Natural killer cell (primary cell): ENCODE measurements around the gene CIAO3. TPM values are rescaled to one million over a fixed set of nuclear protein-coding genes. Genes with fewer than 3 reads are reported as not detected.
A peak's percentile ranks its signal among the peaks of the same experiment; 100 is the strongest.
"Not testable (repeated sequence)": the region's sequence is repeated elsewhere in the genome, so short reads cannot be mapped to it uniquely, and the experiment has no call there.

Experiments
- ATAC-seq, 3 donors: fragments of 150-1000 bp in 2 of 3; fragments of 200-7000 bp in 1 of 3; cut with Tn5 transposase; 1 replicate in 1 of 3; 2 replicates in 2 of 3; pipeline ENCODE4 v1.10.0; 2021; ENCODE audit warnings: mild to moderate bottlenecking in 2 of 3, moderate library complexity in 2 of 3
- DNase-seq, 2 donors: peaks; one replicate each; pipeline versions ENCODE4 v3.0.0 to v3.0.0-alpha.2; 2013 to 2021; ENCODE audit warnings: mixed read lengths in 1 of 2
- H3K27ac ChIP-seq: one replicate; pipeline ENCODE4 v1.5.1; 2013; ENCODE audit warnings: mild to moderate bottlenecking, low read length
- H3K27me3 ChIP-seq: one replicate; pipeline ENCODE4 v1.6.1; 2013; ENCODE audit warnings: low read length; ENCODE audit not compliant: control insufficient read depth, insufficient read depth
- H3K36me3 ChIP-seq: one replicate; pipeline ENCODE4 v1.6.1; 2013; ENCODE audit warnings: low read length; ENCODE audit not compliant: control insufficient read depth, insufficient read depth
- H3K4me1 ChIP-seq: one replicate; pipeline ENCODE4 v1.6.1; 2013; ENCODE audit warnings: low read length; ENCODE audit not compliant: control insufficient read depth, insufficient read depth
- H3K4me3 ChIP-seq: one replicate; pipeline ENCODE4 v1.5.1; 2013; ENCODE audit warnings: low read length
- H3K9me3 ChIP-seq: one replicate; pipeline ENCODE4 v1.6.1; 2013; ENCODE audit warnings: low read length; ENCODE audit not compliant: control insufficient read depth, insufficient read depth
- H3K27ac Mint-ChIP-seq, 2 donors: one replicate each; pipeline ENCODE4 v1.8.0; 2022; ENCODE audit warnings: mild to moderate bottlenecking in 2 of 2, mixed read lengths in 2 of 2, moderate library complexity in 1 of 2
- H3K27me3 Mint-ChIP-seq, 2 donors: one replicate each; pipeline ENCODE4 v1.8.0; 2022; ENCODE audit warnings: low read depth in 2 of 2, mixed read lengths in 2 of 2
- H3K36me3 Mint-ChIP-seq: one replicate; pipeline ENCODE4 v1.8.0; 2022; ENCODE audit warnings: mixed read lengths
- H3K4me1 Mint-ChIP-seq, 2 donors: one replicate each; pipeline ENCODE4 v1.8.0; 2022; ENCODE audit warnings: mixed read lengths in 2 of 2
- H3K4me3 Mint-ChIP-seq: one replicate; pipeline ENCODE4 v1.8.0; 2022; ENCODE audit warnings: mild to moderate bottlenecking, moderate library complexity, mixed read lengths
- H3K9me3 Mint-ChIP-seq, 2 donors: one replicate each; pipeline ENCODE4 v1.8.0; 2022; ENCODE audit warnings: mixed read lengths in 2 of 2
- WGBS: methylation state at CpG from one replicate; pipeline ENCODE4 v1.1.7; 2013; ENCODE audit warnings: missing lambda C conversion rate; ENCODE audit not compliant: insufficient coverage; 5-methylcytosine and 5-hydroxymethylcytosine counted together
- intact Hi-C: fragments of 100-400 bp; cut with micrococcal nuclease; formaldehyde crosslinking; loops from one replicate; pipeline ENCODE4 v1.14.2; 2022
- total RNA-seq, 4 donors: library from RNA; stranded (reverse); fragments of 120-200 nt in 1 of 4; gene quantifications; one replicate each; pipeline versions ENCODE4 v1.2.3 to v1.2.4, GENCODE V29; 2013 to 2022
- TF ChIP-seq, protein P1 (sequence below): fragments of 200-600 bp; IDR thresholded peaks from one replicate; pipeline ENCODE4 v1.8.0; 2022; ENCODE audit warnings: antibody characterized with exemption

Gene CIAO3
- total RNA-seq, 3 donors from 2014 or later (not counting 1 experiment from before 2014, with no cell fraction given) = 36.9 to 39.8 (median 37.5) TPM

DNA sequence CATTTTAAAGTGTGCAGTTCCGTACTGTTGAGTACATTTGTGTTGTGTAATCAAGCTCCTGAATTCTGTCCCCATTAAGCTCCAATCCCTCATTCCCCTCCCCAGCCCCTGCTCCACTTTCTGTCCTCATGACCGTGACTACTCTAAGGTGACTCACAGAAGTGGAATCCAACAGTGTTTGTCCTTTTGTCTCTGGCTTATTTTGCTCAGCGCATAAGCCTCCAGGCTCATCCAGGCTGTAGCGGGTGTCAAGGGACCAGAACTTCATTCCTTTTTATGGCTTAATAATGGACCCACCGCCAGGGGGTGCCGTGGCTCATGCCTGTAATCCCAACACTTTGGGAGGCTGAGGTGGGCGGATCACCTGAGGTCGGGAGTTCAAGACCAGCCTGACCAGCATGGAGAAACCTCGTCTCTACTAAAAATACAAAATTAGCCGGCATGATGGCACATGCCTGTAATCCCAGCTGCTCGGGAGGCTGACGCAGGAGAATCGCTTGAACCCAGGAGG lies 28.0 kb downstream of the CIAO3 start:
- not testable (repeated sequence) for H3K27ac Mint-ChIP-seq, ATAC-seq, H3K9me3 ChIP-seq, H3K4me1 Mint-ChIP-seq, H3K9me3 Mint-ChIP-seq, H3K36me3 Mint-ChIP-seq, H3K4me3 Mint-ChIP-seq, H3K27ac ChIP-seq, H3K36me3 ChIP-seq, H3K4me3 ChIP-seq, H3K27me3 Mint-ChIP-seq
- WGBS = 52% methylated on average over 13 of the region's 13 CpGs
- TF ChIP-seq, protein P1, sequence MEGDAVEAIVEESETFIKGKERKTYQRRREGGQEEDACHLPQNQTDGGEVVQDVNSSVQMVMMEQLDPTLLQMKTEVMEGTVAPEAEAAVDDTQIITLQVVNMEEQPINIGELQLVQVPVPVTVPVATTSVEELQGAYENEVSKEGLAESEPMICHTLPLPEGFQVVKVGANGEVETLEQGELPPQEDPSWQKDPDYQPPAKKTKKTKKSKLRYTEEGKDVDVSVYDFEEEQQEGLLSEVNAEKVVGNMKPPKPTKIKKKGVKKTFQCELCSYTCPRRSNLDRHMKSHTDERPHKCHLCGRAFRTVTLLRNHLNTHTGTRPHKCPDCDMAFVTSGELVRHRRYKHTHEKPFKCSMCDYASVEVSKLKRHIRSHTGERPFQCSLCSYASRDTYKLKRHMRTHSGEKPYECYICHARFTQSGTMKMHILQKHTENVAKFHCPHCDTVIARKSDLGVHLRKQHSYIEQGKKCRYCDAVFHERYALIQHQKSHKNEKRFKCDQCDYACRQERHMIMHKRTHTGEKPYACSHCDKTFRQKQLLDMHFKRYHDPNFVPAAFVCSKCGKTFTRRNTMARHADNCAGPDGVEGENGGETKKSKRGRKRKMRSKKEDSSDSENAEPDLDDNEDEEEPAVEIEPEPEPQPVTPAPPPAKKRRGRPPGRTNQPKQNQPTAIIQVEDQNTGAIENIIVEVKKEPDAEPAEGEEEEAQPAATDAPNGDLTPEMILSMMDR = peak; percentile 25
- DNase-seq = peak in 1 of 2 donors; percentile 68
- intact Hi-C loops = loop anchor here (10.0 kb wide), 1 partner anchor 342 kb away; no protein-coding TSS in a partner anchor
- H3K4me1 ChIP-seq = peaks cover 16% of the 10 kb centered on the region
- H3K27me3 ChIP-seq = peaks cover 27% of the 10 kb centered on the region

DNA sequence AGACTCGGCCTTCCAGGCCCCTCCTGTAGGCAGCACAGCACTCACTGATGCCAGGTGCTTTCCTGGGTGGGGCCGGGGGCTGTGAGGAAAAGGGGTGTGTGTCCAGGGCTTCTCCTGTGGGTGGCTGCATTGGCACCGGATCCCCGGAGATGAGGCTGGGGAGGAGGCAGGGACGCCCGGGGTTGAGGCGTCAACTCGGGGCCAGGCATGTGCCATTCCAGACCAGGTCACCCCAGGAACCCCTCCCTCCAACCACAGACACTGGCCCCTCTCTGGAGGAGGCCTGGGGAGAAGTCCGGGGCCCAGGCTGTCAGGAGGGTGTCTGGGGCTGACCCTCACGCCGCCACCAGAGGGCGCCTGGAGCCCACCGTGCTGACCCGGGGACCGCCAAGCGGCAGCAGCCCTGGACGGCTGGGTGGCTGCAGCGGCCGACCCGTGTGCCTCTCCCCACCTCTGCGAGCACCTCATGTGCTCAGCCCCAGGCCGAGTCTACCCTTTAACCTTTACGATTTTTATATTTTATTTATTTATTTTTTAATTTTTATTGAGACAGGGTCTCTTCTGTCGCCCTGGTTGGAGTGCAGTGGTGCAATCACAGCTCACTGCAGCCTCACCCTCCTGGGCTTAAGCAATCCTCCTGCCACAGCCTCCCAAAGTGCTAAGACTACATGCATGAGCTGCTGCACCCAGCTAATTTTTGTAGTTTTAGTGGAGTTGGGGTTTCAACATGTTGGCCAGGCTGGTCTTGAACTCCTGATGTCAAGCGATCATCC lies 29.1 kb downstream of the CIAO3 start:
- no peak overlapping the region for H3K27ac ChIP-seq
- DNase-seq (peak; percentile 82 to 89), ATAC-seq (peak; percentile 63 to 79 (median 64))
- peaks cover 27% of the 10 kb centered on the region for H3K27me3 ChIP-seq
- H3K4me3 ChIP-seq = no peak overlapping the region
- H3K27ac Mint-ChIP-seq = no peak overlapping the region
- TF ChIP-seq, protein P1 = peak; percentile 95
- H3K4me1 Mint-ChIP-seq = peaks cover 0 to 9% of the 10 kb centered on the region in 2 donors
- H3K36me3 ChIP-seq = no peaks in the 10 kb centered on the region
- no peaks in the 10 kb centered on the region for H3K9me3 Mint-ChIP-seq
- H3K27me3 Mint-ChIP-seq = peaks cover 8 to 14% of the 10 kb centered on the region in 2 donors
- 6% methylated on average over 21 of the region's 25 CpGs for WGBS
- H3K4me1 ChIP-seq = peaks cover 16% of the 10 kb centered on the region
- no peak overlapping the region for H3K4me3 Mint-ChIP-seq
- intact Hi-C loops = loop anchor here (2.0 to 10.0 kb wide), 2 partner anchors 73 to 343 kb away; no protein-coding TSS in a partner anchor
- H3K36me3 Mint-ChIP-seq = no peaks in the 10 kb centered on the region
- H3K9me3 ChIP-seq = no peaks in the 10 kb centered on the region

- H3K4me1 Mint-ChIP-seq = peaks cover 0 to 4% of the 10 kb centered on the region in 2 donors
- H3K27ac Mint-ChIP-seq = no peak overlapping the region
- WGBS = 75% methylated on average over 12 of the region's 12 CpGs
- no peaks in the 10 kb centered on the region for H3K36me3 ChIP-seq
- no peak overlapping the region for H3K27ac ChIP-seq
- H3K4me3 Mint-ChIP-seq = no peak overlapping the region
- intact Hi-C loops = loop anchor here (2.0 to 10.0 kb wide), 2 partner anchors 74 to 344 kb away; no protein-coding TSS in a partner anchor
- H3K9me3 Mint-ChIP-seq = no peaks in the 10 kb centered on the region
- peaks cover 26% of the 10 kb centered on the region for H3K27me3 ChIP-seq
- H3K36me3 Mint-ChIP-seq = no peaks in the 10 kb centered on the region
- DNase-seq = no peak
- H3K27me3 Mint-ChIP-seq = peaks cover 8 to 17% of the 10 kb centered on the region in 2 donors
- H3K9me3 ChIP-seq = no peaks in the 10 kb centered on the region
- no peak for ATAC-seq
- peaks cover 17% of the 10 kb centered on the region for H3K4me1 ChIP-seq
- TF ChIP-seq, protein P1 = no peak
- no peak overlapping the region for H3K4me3 ChIP-seq
Observed at GRCh38 chr16:711084-711483, 29.7 kb downstream of the CIAO3 start.
